HepG2 (cell line): Measurements from ENCODE around the gene NEMP2. TPM values are rescaled to one million over a fixed set of nuclear protein-coding genes. Genes with fewer than 3 reads are reported as not detected.

Source experiments
- DPF2 ChIP-seq: sonication (generic); formaldehyde crosslinking; IDR thresholded peaks from 2 replicates; pipeline ENCODE4 v1.4.0; 2020; ENCODE audit warnings: mild to moderate bottlenecking, low read depth, missing genetic modification reagents, borderline replicate concordance
- FOXP1 ChIP-seq, 2 experiments: fragments of 450-650 bp in 1 of 2; IDR thresholded peaks; 2 replicates each; pipeline ENCODE4 v1.6.1; 2017 to 2018; ENCODE audit warnings: antibody characterized with exemption in 1 of 2
- GTF2F1 ChIP-seq: fragments of 150-350 bp; IDR thresholded peaks from 2 replicates; pipeline ENCODE4 v1.6.1; 2014; ENCODE audit warnings: low read length
- ISL2 ChIP-seq: sonication (generic); formaldehyde crosslinking; IDR thresholded peaks from 2 replicates; pipeline ENCODE4 v1.5.0; 2020; ENCODE audit warnings: missing genetic modification reagents
- KMT2B ChIP-seq: IDR thresholded peaks from 2 replicates; pipeline ENCODE4 v1.6.1; 2016; ENCODE audit warnings: missing genetic modification reagents, missing compliant biosample characterization
- MAFK ChIP-seq, 2 experiments: IDR thresholded peaks in 1 of 2; conservative IDR thresholded peaks in 1 of 2; 2 replicates each; pipeline ENCODE4 v1.6.1; 2011; ENCODE audit warnings: improper control_type of control experiment in 2 of 2, low read length in 2 of 2
- MTERF4 ChIP-seq: sonication (generic); formaldehyde crosslinking; IDR thresholded peaks from 2 replicates; pipeline ENCODE4 v1.8.0; 2023; ENCODE audit warnings: mild to moderate bottlenecking, missing genetic modification reagents
- NCOA5 ChIP-seq: sonication (generic); formaldehyde crosslinking; IDR thresholded peaks from 2 replicates; pipeline ENCODE4 v1.4.0; 2020; ENCODE audit warnings: missing genetic modification reagents
- NR2C2 ChIP-seq: sonication (generic); formaldehyde crosslinking; IDR thresholded peaks from 2 replicates; pipeline ENCODE4 v1.4.0; 2020; ENCODE audit warnings: missing genetic modification reagents, mild to moderate bottlenecking, moderate library complexity, borderline replicate concordance
- PRPF4 ChIP-seq: fragments of 200-400 bp; formaldehyde crosslinking; IDR thresholded peaks from 2 replicates; pipeline ENCODE4 v1.6.1; 2016; ENCODE audit warnings: low read length, low read depth; ENCODE audit not compliant: poor library complexity, severe bottlenecking
- SATB2 ChIP-seq: sonication (generic); formaldehyde crosslinking; IDR thresholded peaks from 2 replicates; pipeline ENCODE4 v1.5.0; 2020; ENCODE audit warnings: missing genetic modification reagents
- SMC3 ChIP-seq: IDR thresholded peaks from 2 replicates; pipeline ENCODE4 v1.6.1; 2011; ENCODE audit warnings: low read length, improper control_type of control experiment
- WIZ ChIP-seq: sonication (generic); formaldehyde crosslinking; IDR thresholded peaks from 2 replicates; pipeline ENCODE4 v1.5.1; 2020; ENCODE audit warnings: mild to moderate bottlenecking, missing genetic modification reagents
- YEATS4 ChIP-seq: sonication (generic); formaldehyde crosslinking; IDR thresholded peaks from 2 replicates; pipeline ENCODE4 v1.4.0; 2020; ENCODE audit warnings: missing genetic modification reagents, borderline replicate concordance
- ZNF256 ChIP-seq: sonication (generic); formaldehyde crosslinking; conservative IDR thresholded peaks from 2 replicates; pipeline ENCODE4 v1.4.0; 2020; ENCODE audit warnings: missing genetic modification reagents
- ZNF282 ChIP-seq: fragments of 450-650 bp; IDR thresholded peaks from 2 replicates; pipeline ENCODE4 v1.6.1; 2018; ENCODE audit not compliant: partially characterized antibody
- ZNF296 ChIP-seq: sonication (generic); formaldehyde crosslinking; conservative IDR thresholded peaks from 2 replicates; pipeline ENCODE4 v1.5.0; 2020; ENCODE audit warnings: mild to moderate bottlenecking, missing genetic modification reagents
- ZNF484 ChIP-seq: sonication (generic); formaldehyde crosslinking; IDR thresholded peaks from 2 replicates; pipeline ENCODE4 v1.5.1; 2020; ENCODE audit warnings: mild to moderate bottlenecking, low read depth, missing genetic modification reagents, borderline replicate concordance
- ZNF503 ChIP-seq: sonication (generic); formaldehyde crosslinking; IDR thresholded peaks from 2 replicates; pipeline ENCODE4 v1.4.0; 2020; ENCODE audit warnings: missing genetic modification reagents
- ZNF552 ChIP-seq: sonication (generic); formaldehyde crosslinking; IDR thresholded peaks from 2 replicates; pipeline ENCODE4 v1.9.0; 2022; ENCODE audit warnings: missing genetic modification reagents, mild to moderate bottlenecking, borderline replicate concordance
- polyA plus RNA-seq, 8 experiments: library from polyadenylated mRNA; depleted of rRNA in 3 of 8; stranded (reverse) in 7 of 8; unstranded in 1 of 8; fragments of >200 nt; fragmentation: Illumina TruSeq in 4 of 8; extraction: Trizol in 4 of 8; gene quantifications; 2 replicates each; pipeline versions ENCODE4 v1.2.1 to v1.2.3, GENCODE V29; 2011 to 2016; ENCODE audit warnings: low read depth in 4 of 8, missing spikeins in 1 of 8, mixed read lengths in 1 of 8; ENCODE audit not compliant: insufficient read depth in 1 of 8
- total RNA-seq, 5 experiments: library from RNA; depleted of rRNA; stranded (reverse); fragments of >200 nt; fragmentation: Illumina TruSeq; extraction: Trizol; gene quantifications; 2 replicates each; pipeline ENCODE4 v1.2.3, GENCODE V29; 2016; ENCODE audit warnings: low read depth in 1 of 5
- TF ChIP-seq, protein P1 (sequence below): sonication (generic); formaldehyde crosslinking; conservative IDR thresholded peaks from 2 replicates; pipeline ENCODE4 v1.4.0; 2020; ENCODE audit warnings: missing genetic modification reagents
- TF ChIP-seq, protein P2 (sequence below): sonication (generic); formaldehyde crosslinking; IDR thresholded peaks from 2 replicates; pipeline ENCODE4 v1.4.0; 2020; ENCODE audit warnings: missing genetic modification reagents, borderline replicate concordance

NEMP2 gene
- total and polyA plus RNA-seq, 2 of the 13 experiments (the other 11 are each of a cell fraction or from before 2014, with no cell fraction given): 2.4 to 9.8 TPM

- no peak for TF ChIP-seq NR2C2 (CRISPR knock-in tag)
- TF ChIP-seq GTF2F1: no peak
- no peak for TF ChIP-seq MTERF4 (CRISPR knock-in tag)
- TF ChIP-seq ZNF552 (CRISPR knock-in tag): no peak
- no peak for TF ChIP-seq SMC3
- no peak for TF ChIP-seq NCOA5 (CRISPR knock-in tag)
- no peak for TF ChIP-seq FOXP1 (IDR thresholded peaks at IDR 0.05)
- TF ChIP-seq FOXP1 (CRISPR knock-in tag; IDR thresholded peaks at IDR 0.05): no peak
- TF ChIP-seq KMT2B (CRISPR knock-in tag): no peak
- TF ChIP-seq MAFK (conservative IDR thresholded peaks at IDR 0.05 in 1 of 2, IDR thresholded peaks at IDR 0.05 in 1 of 2; ENCODE audit: low read length in 2 of 2): no peak
- TF ChIP-seq ISL2 (CRISPR knock-in tag): no peak
- TF ChIP-seq ZNF282: no peak
- 0 out of 2 replicates have a peak, but pooled peaks have one; percentile 37 for TF ChIP-seq DPF2 (CRISPR knock-in tag)
- no peak for TF ChIP-seq ZNF296 (CRISPR knock-in tag)
- no peak for TF ChIP-seq YEATS4
- TF ChIP-seq, protein P1, sequence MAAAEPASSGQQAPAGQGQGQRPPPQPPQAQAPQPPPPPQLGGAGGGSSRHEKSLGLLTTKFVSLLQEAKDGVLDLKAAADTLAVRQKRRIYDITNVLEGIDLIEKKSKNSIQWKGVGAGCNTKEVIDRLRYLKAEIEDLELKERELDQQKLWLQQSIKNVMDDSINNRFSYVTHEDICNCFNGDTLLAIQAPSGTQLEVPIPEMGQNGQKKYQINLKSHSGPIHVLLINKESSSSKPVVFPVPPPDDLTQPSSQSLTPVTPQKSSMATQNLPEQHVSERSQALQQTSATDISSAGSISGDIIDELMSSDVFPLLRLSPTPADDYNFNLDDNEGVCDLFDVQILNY (CRISPR knock-in tag): no peak
- no peak for TF ChIP-seq SATB2 (CRISPR knock-in tag)
- no peak for TF ChIP-seq ZNF256 (CRISPR knock-in tag)
- TF ChIP-seq, protein P2, sequence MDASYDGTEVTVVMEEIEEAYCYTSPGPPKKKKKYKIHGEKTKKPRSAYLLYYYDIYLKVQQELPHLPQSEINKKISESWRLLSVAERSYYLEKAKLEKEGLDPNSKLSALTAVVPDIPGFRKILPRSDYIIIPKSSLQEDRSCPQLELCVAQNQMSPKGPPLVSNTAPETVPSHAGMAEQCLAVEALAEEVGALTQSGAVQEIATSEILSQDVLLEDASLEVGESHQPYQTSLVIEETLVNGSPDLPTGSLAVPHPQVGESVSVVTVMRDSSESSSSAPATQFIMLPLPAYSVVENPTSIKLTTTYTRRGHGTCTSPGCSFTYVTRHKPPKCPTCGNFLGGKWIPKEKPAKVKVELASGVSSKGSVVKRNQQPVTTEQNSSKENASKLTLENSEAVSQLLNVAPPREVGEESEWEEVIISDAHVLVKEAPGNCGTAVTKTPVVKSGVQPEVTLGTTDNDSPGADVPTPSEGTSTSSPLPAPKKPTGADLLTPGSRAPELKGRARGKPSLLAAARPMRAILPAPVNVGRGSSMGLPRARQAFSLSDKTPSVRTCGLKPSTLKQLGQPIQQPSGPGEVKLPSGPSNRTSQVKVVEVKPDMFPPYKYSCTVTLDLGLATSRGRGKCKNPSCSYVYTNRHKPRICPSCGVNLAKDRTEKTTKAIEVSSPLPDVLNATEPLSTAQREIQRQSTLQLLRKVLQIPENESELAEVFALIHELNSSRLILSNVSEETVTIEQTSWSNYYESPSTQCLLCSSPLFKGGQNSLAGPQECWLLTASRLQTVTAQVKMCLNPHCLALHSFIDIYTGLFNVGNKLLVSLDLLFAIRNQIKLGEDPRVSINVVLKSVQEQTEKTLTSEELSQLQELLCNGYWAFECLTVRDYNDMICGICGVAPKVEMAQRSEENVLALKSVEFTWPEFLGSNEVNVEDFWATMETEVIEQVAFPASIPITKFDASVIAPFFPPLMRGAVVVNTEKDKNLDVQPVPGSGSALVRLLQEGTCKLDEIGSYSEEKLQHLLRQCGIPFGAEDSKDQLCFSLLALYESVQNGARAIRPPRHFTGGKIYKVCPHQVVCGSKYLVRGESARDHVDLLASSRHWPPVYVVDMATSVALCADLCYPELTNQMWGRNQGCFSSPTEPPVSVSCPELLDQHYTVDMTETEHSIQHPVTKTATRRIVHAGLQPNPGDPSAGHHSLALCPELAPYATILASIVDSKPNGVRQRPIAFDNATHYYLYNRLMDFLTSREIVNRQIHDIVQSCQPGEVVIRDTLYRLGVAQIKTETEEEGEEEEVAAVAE (CRISPR knock-in tag): no peak
- no peak for TF ChIP-seq WIZ (CRISPR knock-in tag)
- TF ChIP-seq ZNF503: no peak
- no peak for TF ChIP-seq ZNF484 (CRISPR knock-in tag)
- no peak for TF ChIP-seq PRPF4
These were observed 43.9 kb upstream of the NEMP2 start (continued) for GRCh38 chr2:190578158-190579057.
